ENCODE results near the gene MEPCE. TPM values are rescaled to one million over a fixed set of nuclear protein-coding genes. Genes with fewer than 3 reads are reported as not detected.
A peak's percentile ranks its signal among the peaks of the same experiment; 100 is the strongest.

Gene MEPCE
- total and polyA plus RNA-seq, 9 of the 15 experiments (the other 6 are each of a cell fraction or from before 2014, with no cell fraction given) = 10.9 to 76.3 (median 44.1) TPM

- TF ChIP-seq FOSL1 (tag; conservative IDR thresholded peaks at IDR 0.05) (no peak), EP300 (IDR thresholded peaks at IDR 0.05; ENCODE audit: low read length) (peak; percentile 70), SRF (CRISPR knock-in tag; IDR thresholded peaks at IDR 0.05) (peak in 1 of 2 experiments; percentile 84; a peak in 2 of 4 replicates), SNRNP70 (optimal IDR thresholded peaks at IDR 0.05; ENCODE audit: low read depth, low read length) (no peak), PBX2 (CRISPR knock-in tag; IDR thresholded peaks at IDR 0.05; ENCODE audit: low read depth) (no peak), PBX2 (tag; conservative IDR thresholded peaks at IDR 0.05; ENCODE audit: low read depth) (peak; percentile 63), TSC22D4 (tag; IDR thresholded peaks at IDR 0.05) (no peak), PYGO2 (tag; IDR thresholded peaks at IDR 0.05) (no peak), SNAPC5 (CRISPR knock-in tag; IDR thresholded peaks at IDR 0.05) (no peak), ZNF318 (IDR thresholded peaks at IDR 0.05; ENCODE audit: borderline replicate concordance in 1 of 2, low read depth in 1 of 2) (peak in 1 of 2 experiments; percentile 63; a peak in 1 of 4 replicates), PML (IDR thresholded peaks at IDR 0.05; ENCODE audit: low read length) (peak; percentile 56; the same call in 1 of the 2 replicates), RAD21 (CRISPR knock-in tag; conservative IDR thresholded peaks at IDR 0.05 in 1 of 2, IDR thresholded peaks at IDR 0.05 in 1 of 2) (0 out of 4 replicates have a peak, but pooled peaks of 1 of the 2 experiments have one; percentile 3), NR3C1 (CRISPR knock-in tag; IDR thresholded peaks at IDR 0.05) (no peak)
Observed at GRCh38 chr7:100478958-100479660, 49.5 kb downstream of the MEPCE start, which contains the start of gene TSC22D4 (continued).
